Measurements from ENCODE around the gene PHF20. TPM values are rescaled to one million over a fixed set of nuclear protein-coding genes. Genes with fewer than 3 reads are reported as not detected.
A peak's percentile ranks its signal among the peaks of the same experiment; 100 is the strongest.

PHF20 gene
- total and polyA plus RNA-seq, 2 of the 13 experiments (the other 11 are each of a cell fraction or from before 2014, with no cell fraction given) = 22.8 to 34.1 TPM

- TF ChIP-seq TCF12 (IDR thresholded peaks at IDR 0.05) (no peak), TCF12 (CRISPR knock-in tag; IDR thresholded peaks at IDR 0.05) (no peak), U2AF2 (IDR thresholded peaks at IDR 0.05; ENCODE audit: low read depth, low read length) (no peak), ESRRA (CRISPR knock-in tag; IDR thresholded peaks at IDR 0.05; ENCODE audit: low read depth) (peak; percentile 5; the same call in 1 of the 2 replicates), RFX3 (CRISPR knock-in tag; IDR thresholded peaks at IDR 0.05) (no peak), MXI1 (IDR thresholded peaks at IDR 0.05; ENCODE audit: borderline replicate concordance, low read depth, low read length) (no peak), MAFF (IDR thresholded peaks at IDR 0.05; ENCODE audit: low read depth, low read length) (no peak), JUN (CRISPR knock-in tag; IDR thresholded peaks at IDR 0.05) (no peak), ZNF101 (CRISPR knock-in tag; IDR thresholded peaks at IDR 0.05; ENCODE audit: borderline replicate concordance, low read depth) (peak; percentile 60; the same call in 1 of the 2 replicates), SKI (IDR thresholded peaks at IDR 0.05; ENCODE audit: partially characterized antibody) (no peak), ZNF230 (CRISPR knock-in tag; IDR thresholded peaks at IDR 0.05) (no peak), RFXANK (CRISPR knock-in tag; IDR thresholded peaks at IDR 0.05) (no peak; the same call in 1 of the 2 replicates), TRIM22 (IDR thresholded peaks at IDR 0.05) (no peak), ZNF280D (CRISPR knock-in tag; IDR thresholded peaks at IDR 0.05) (peak; percentile 11; the same call in 1 of the 2 replicates), ZNF44 (CRISPR knock-in tag; IDR thresholded peaks at IDR 0.05) (no peak; the same call in 1 of the 2 replicates), ZSCAN31 (CRISPR knock-in tag; IDR thresholded peaks at IDR 0.05; ENCODE audit: low read depth) (no peak), SP1 (IDR thresholded peaks at IDR 0.05) (no peak), SP1 (CRISPR knock-in tag; IDR thresholded peaks at IDR 0.05) (peak; percentile 10; the same call in 1 of the 2 replicates), PRPF4 (IDR thresholded peaks at IDR 0.05; ENCODE audit: low read depth, low read length, poor library complexity, severe bottlenecking) (no peak), HCFC1 (IDR thresholded peaks at IDR 0.05; ENCODE audit: low read depth, low read length) (no peak), CEBPZ (IDR thresholded peaks at IDR 0.05; ENCODE audit: low read length) (no peak), ARNT (IDR thresholded peaks at IDR 0.05) (no peak), TCF7 (IDR thresholded peaks at IDR 0.05; ENCODE audit: low read depth) (no peak), NFYC (CRISPR knock-in tag; IDR thresholded peaks at IDR 0.05) (no peak), PHF20 (CRISPR knock-in tag; IDR thresholded peaks at IDR 0.05) (no peak), WIZ (CRISPR knock-in tag; IDR thresholded peaks at IDR 0.05) (no peak; the same call in 1 of the 2 replicates)
Observed at GRCh38 chr20:35742741-35743523, 28.9 kb upstream of the PHF20 start (continued).
